ENCODE measurements around the gene VBP1.

- no peak for TF ChIP-seq POLR2A (IDR thresholded peaks at IDR 0.05; ENCODE audit: low read depth, low read length)
- no peak for TF ChIP-seq POLR2AphosphoS5 (IDR thresholded peaks at IDR 0.05; ENCODE audit: low read depth, low read length)
- no peak for TF ChIP-seq TAF1 (IDR thresholded peaks at IDR 0.05; ENCODE audit: low read depth, low read length)
- TF ChIP-seq POU2F2 (IDR thresholded peaks at IDR 0.05; ENCODE audit: low read depth, low read length), result no peak
Observed at GRCh38 chrX:155237719-155238118, 21.5 kb downstream of the VBP1 start.
